Urinary bladder (tissue), 4 donors: ENCODE data around the gene LY6G6D. TPM values are rescaled to one million over a fixed set of nuclear protein-coding genes. Genes with fewer than 3 reads are reported as not detected.

Experiments used
- DNase-seq: peaks from one replicate; pipeline ENCODE4 v3.0.0-alpha.2; 2015; ENCODE audit errors: extremely low spot score
- H3K27ac ChIP-seq: one replicate; pipeline ENCODE4 v1.5.1; 2013; ENCODE audit warnings: low read depth, mild to moderate bottlenecking, moderate library complexity
- H3K36me3 ChIP-seq: one replicate; pipeline ENCODE4 v1.6.1; 2013; ENCODE audit warnings: mild to moderate bottlenecking, moderate library complexity; ENCODE audit not compliant: insufficient read depth
- H3K4me1 ChIP-seq: one replicate; pipeline ENCODE4 v1.6.1; 2013; ENCODE audit warnings: mild to moderate bottlenecking, moderate library complexity; ENCODE audit not compliant: insufficient read depth
- H3K4me3 ChIP-seq: one replicate; pipeline ENCODE4 v1.5.1; 2013; ENCODE audit warnings: low read depth, low read length
- WGBS: extraction: QIAGEN DNeasy Blood & Tissue Kit; methylation state at CpG from one replicate; pipeline ENCODE4 v1.1.7; 2013; 5-methylcytosine and 5-hydroxymethylcytosine counted together
- polyA plus RNA-seq: library from polyadenylated mRNA; stranded (reverse); fragments of 200-250 nt; gene quantifications from one replicate; pipeline ENCODE4 v1.2.3, GENCODE V29; 2013
- small RNA-seq: library from RNA; depleted of rRNA; stranded (forward); fragments of <200 nt; gene quantifications from one replicate; pipeline ENCODE3, GENCODE V24; 2014
- total RNA-seq: library from RNA; depleted of rRNA; stranded (reverse); fragments of >200 nt; gene quantifications from one replicate; pipeline ENCODE4 v1.2.3, GENCODE V29; 2014
- donor health status: healthy with polysubstance abuse.
- donor health status: healthy.

The LY6G6D gene
- total and polyA plus RNA-seq, 2 donors = 1.7 to 3.1 TPM

GRCh38 chr6:31764198-31764597, 49.0 kb downstream of the LY6G6D start:
- no peak for DNase-seq
- WGBS = 66% methylated on average over 4 of the region's 4 CpGs
- H3K27ac ChIP-seq = no peak overlapping the region

GRCh38 chr6:31765559-31765909, 50.4 kb downstream of the LY6G6D start:
- Histone ChIP-seq H3K27ac (no peak overlapping the region), H3K4me3 (no peak overlapping the region), H3K4me1 (no peaks in the 10 kb centered on the region), H3K36me3 (no peaks in the 10 kb centered on the region)
- no peak for DNase-seq
- WGBS = 88% methylated on average over 9 of the region's 9 CpGs

More at GRCh38 chr6:31764198-31764597, 49.0 kb downstream of the LY6G6D start:
- H3K4me3 ChIP-seq = no peak overlapping the region
- no peaks in the 10 kb centered on the region for H3K4me1 ChIP-seq
- H3K36me3 ChIP-seq = no peaks in the 10 kb centered on the region

GRCh38 chr6:31765910-31766794, 51.0 kb downstream of the LY6G6D start:
- H3K27ac ChIP-seq = no peak overlapping the region
- H3K4me3 ChIP-seq = peak overlapping the region; percentile 2
- DNase-seq = no peak

GRCh38 chr6:31767096-31767645, 52.0 kb downstream of the LY6G6D start:
- no peaks in the 10 kb centered on the region for H3K36me3 ChIP-seq
- H3K4me3 ChIP-seq = no peak overlapping the region
- 77% methylated on average over 6 of the region's 6 CpGs for WGBS
- no peak for DNase-seq
- H3K27ac ChIP-seq = no peak overlapping the region
- H3K4me1 ChIP-seq = no peaks in the 10 kb centered on the region

More at GRCh38 chr6:31765910-31766794, 51.0 kb downstream of the LY6G6D start:
- WGBS = 32% methylated on average over 42 of the region's 42 CpGs
- H3K36me3 ChIP-seq = no peaks in the 10 kb centered on the region
- no peaks in the 10 kb centered on the region for H3K4me1 ChIP-seq

Small RNAs within 50 kb of the gene (small RNA-seq; reads per million reads assigned to genes)
- gene LY6G6D (not detected), gene MIR4646 (not detected), gene MSH5-SAPCD1 (not detected), gene RNU6-850P (not detected), gene SAPCD1 (not detected)

Other genes with a start within 250 kb of the LY6G6D start
Only the 30 nearest of the 41 such genes appear.
- not detected for gene LTA, start 143.1 kb upstream of the LY6G6D start, total RNA-seq
- 0.06 TPM for gene LTA, start 143.1 kb upstream of the LY6G6D start, polyA plus RNA-seq
- gene TNF, start 139.8 kb upstream of the LY6G6D start, total RNA-seq = not detected
- gene TNF, start 139.8 kb upstream of the LY6G6D start, polyA plus RNA-seq = 0.29 TPM
- 2.1 TPM for gene LTB, start 132.9 kb upstream of the LY6G6D start, total RNA-seq
- gene LTB, start 132.9 kb upstream of the LY6G6D start, polyA plus RNA-seq = 1.4 TPM
- gene LST1, start 129.1 kb upstream of the LY6G6D start, total RNA-seq = 4.2 TPM
- gene LST1, start 129.1 kb upstream of the LY6G6D start, polyA plus RNA-seq = 10.6 TPM
- not detected for gene NCR3, start 122.3 kb upstream of the LY6G6D start, total RNA-seq
- gene NCR3, start 122.3 kb upstream of the LY6G6D start, polyA plus RNA-seq = 0.20 TPM
- 42.6 TPM for gene AIF1, start 100.1 kb upstream of the LY6G6D start, total RNA-seq
- 41.7 TPM for gene AIF1, start 100.1 kb upstream of the LY6G6D start, polyA plus RNA-seq
- 53.7 TPM for gene PRRC2A, start 94.6 kb upstream of the LY6G6D start, total RNA-seq
- gene PRRC2A, start 94.6 kb upstream of the LY6G6D start, polyA plus RNA-seq = 115 TPM
- 73.8 TPM for gene BAG6, start 62.7 kb upstream of the LY6G6D start, total RNA-seq
- 193 TPM for gene BAG6, start 62.7 kb upstream of the LY6G6D start, polyA plus RNA-seq
- 0.69 TPM for gene APOM, start 59.5 kb upstream of the LY6G6D start, total RNA-seq
- 3.6 TPM for gene APOM, start 59.5 kb upstream of the LY6G6D start, polyA plus RNA-seq
- 17.6 TPM for gene C6orf47, start 54.6 kb upstream of the LY6G6D start, total RNA-seq
- 29.7 TPM for gene C6orf47, start 54.6 kb upstream of the LY6G6D start, polyA plus RNA-seq
- gene GPANK1, start 50.4 kb upstream of the LY6G6D start, total RNA-seq = 10.0 TPM
- 20.9 TPM for gene GPANK1, start 50.4 kb upstream of the LY6G6D start, polyA plus RNA-seq
- gene CSNK2B, start 49.3 kb upstream of the LY6G6D start, total RNA-seq = 44.3 TPM
- 151 TPM for gene CSNK2B, start 49.3 kb upstream of the LY6G6D start, polyA plus RNA-seq
- gene LY6G5B, start 45.4 kb upstream of the LY6G6D start, total RNA-seq = 6.0 TPM
- gene LY6G5B, start 45.4 kb upstream of the LY6G6D start, polyA plus RNA-seq = 7.2 TPM
- 0.37 TPM for gene LY6G5C, start 34.3 kb upstream of the LY6G6D start, total RNA-seq
- 4.0 TPM for gene LY6G5C, start 34.3 kb upstream of the LY6G6D start, polyA plus RNA-seq
- gene ABHD16A, start 12.0 kb upstream of the LY6G6D start, total RNA-seq = 42.6 TPM
- gene ABHD16A, start 12.0 kb upstream of the LY6G6D start, polyA plus RNA-seq = 56.4 TPM
- not detected for gene LY6G6F, start 8.5 kb upstream of the LY6G6D start, total RNA-seq
- gene LY6G6F, start 8.5 kb upstream of the LY6G6D start, polyA plus RNA-seq = not detected
- gene LY6G6C, start 6.4 kb downstream of the LY6G6D start, total RNA-seq = not detected
- not detected for gene LY6G6C, start 6.4 kb downstream of the LY6G6D start, polyA plus RNA-seq
- gene MPIG6B, start 8.0 kb downstream of the LY6G6D start, total RNA-seq = 0.32 TPM
- gene MPIG6B, start 8.0 kb downstream of the LY6G6D start, polyA plus RNA-seq = 0.62 TPM
- 81.6 TPM for gene DDAH2, start 14.0 kb downstream of the LY6G6D start, total RNA-seq
- gene DDAH2, start 14.0 kb downstream of the LY6G6D start, polyA plus RNA-seq = 115 TPM
- 200 TPM for gene CLIC1, start 21.2 kb downstream of the LY6G6D start, total RNA-seq
- gene CLIC1, start 21.2 kb downstream of the LY6G6D start, polyA plus RNA-seq = 303 TPM
- 14.8 TPM for gene MSH5, start 24.7 kb downstream of the LY6G6D start, total RNA-seq
- 2.9 TPM for gene MSH5, start 24.7 kb downstream of the LY6G6D start, polyA plus RNA-seq
- gene SAPCD1, start 47.3 kb downstream of the LY6G6D start, total RNA-seq = 0.90 TPM
- gene SAPCD1, start 47.3 kb downstream of the LY6G6D start, polyA plus RNA-seq = 1.3 TPM
- 0.42 TPM for gene VWA7, start 62.0 kb downstream of the LY6G6D start, total RNA-seq
- 0.39 TPM for gene VWA7, start 62.0 kb downstream of the LY6G6D start, polyA plus RNA-seq
- 16.7 TPM for gene VARS1, start 80.4 kb downstream of the LY6G6D start, total RNA-seq
- 34.4 TPM for gene VARS1, start 80.4 kb downstream of the LY6G6D start, polyA plus RNA-seq
- gene LSM2, start 91.6 kb downstream of the LY6G6D start, total RNA-seq = 22.5 TPM
- gene LSM2, start 91.6 kb downstream of the LY6G6D start, polyA plus RNA-seq = 69.4 TPM
- gene HSPA1L, start 99.9 kb downstream of the LY6G6D start, total RNA-seq = 2.5 TPM
- 2.9 TPM for gene HSPA1L, start 99.9 kb downstream of the LY6G6D start, polyA plus RNA-seq
- gene HSPA1A, start 100.2 kb downstream of the LY6G6D start, total RNA-seq = 152 TPM
- 374 TPM for gene HSPA1A, start 100.2 kb downstream of the LY6G6D start, polyA plus RNA-seq
- 137 TPM for gene HSPA1B, start 112.4 kb downstream of the LY6G6D start, total RNA-seq
- 269 TPM for gene HSPA1B, start 112.4 kb downstream of the LY6G6D start, polyA plus RNA-seq
- gene NEU1, start 147.5 kb downstream of the LY6G6D start, total RNA-seq = 18.4 TPM
- 52.1 TPM for gene NEU1, start 147.5 kb downstream of the LY6G6D start, polyA plus RNA-seq
- 3.3 TPM for gene SLC44A4, start 163.6 kb downstream of the LY6G6D start, total RNA-seq
- gene SLC44A4, start 163.6 kb downstream of the LY6G6D start, polyA plus RNA-seq = 4.2 TPM